Measurements from ENCODE around the gene PKP1.

PKP1 gene

GRCh38 chr1:201334325-201335173, 51.2 kb downstream of the PKP1 start:
- TF ChIP-seq CTCF (IDR thresholded peaks at IDR 0.05; ENCODE audit: low read depth, low read length), result no peak
- in situ Hi-C loops (cut with HindIII; ENCODE audit: low sequenced_read_pairs), result no loop called here
- no peak overlapping the region for H3K4me3 ChIP-seq (ENCODE audit: low read depth, low read length)
- DNase-seq (ENCODE audit: low read depth, low spot score), result no peak

- in situ Hi-C loops (cut with HindIII; ENCODE audit: low sequenced_read_pairs), result no loop called here
- DNase-seq (ENCODE audit: low read depth, low spot score), result no peak
- H3K4me3 ChIP-seq (ENCODE audit: low read depth, low read length), result no peak overlapping the region
- no peak for TF ChIP-seq CTCF (IDR thresholded peaks at IDR 0.05; ENCODE audit: low read depth, low read length)
Observed at GRCh38 chr1:201335174-201335870, 52.0 kb downstream of the PKP1 start.

- in situ Hi-C loops (cut with HindIII; ENCODE audit: low sequenced_read_pairs), result no loop called here
- DNase-seq (ENCODE audit: low read depth, low spot score), result no peak
- H3K4me3 ChIP-seq (ENCODE audit: low read depth, low read length), result no peak overlapping the region
- TF ChIP-seq CTCF (IDR thresholded peaks at IDR 0.05; ENCODE audit: low read depth, low read length), result no peak
Observed at GRCh38 chr1:201335901-201336300, 52.6 kb downstream of the PKP1 start.

GRCh38 chr1:201336711-201337450, 53.6 kb downstream of the PKP1 start:
- H3K4me3 ChIP-seq (ENCODE audit: low read depth, low read length), result no peak overlapping the region
- no peak for TF ChIP-seq CTCF (IDR thresholded peaks at IDR 0.05; ENCODE audit: low read depth, low read length)
- in situ Hi-C loops (cut with HindIII; ENCODE audit: low sequenced_read_pairs), result no loop called here
- DNase-seq (ENCODE audit: low read depth, low spot score), result no peak

- in situ Hi-C loops (cut with HindIII; ENCODE audit: low sequenced_read_pairs), result no loop called here
- TF ChIP-seq CTCF (IDR thresholded peaks at IDR 0.05; ENCODE audit: low read depth, low read length), result no peak
- DNase-seq (ENCODE audit: low read depth, low spot score), result no peak
- H3K4me3 ChIP-seq (ENCODE audit: low read depth, low read length), result no peak overlapping the region
Observed at GRCh38 chr1:201341377-201341776, 58.1 kb downstream of the PKP1 start.

GRCh38 chr1:201344206-201345080, 61.1 kb downstream of the PKP1 start:
- TF ChIP-seq CTCF (IDR thresholded peaks at IDR 0.05; ENCODE audit: low read depth, low read length), result no peak
- no peak for DNase-seq (ENCODE audit: low read depth, low spot score)
- H3K4me3 ChIP-seq (ENCODE audit: low read depth, low read length), result no peak overlapping the region
- in situ Hi-C loops (cut with HindIII; ENCODE audit: low sequenced_read_pairs), result no loop called here
